Measurements from ENCODE around the gene KATNIP.

The KATNIP gene

GRCh38 chr16:27534256-27534655 is 15.7 kb upstream of the KATNIP start:
- Histone ChIP-seq H3K36me3 (ENCODE audit: control insufficient read depth in 1 of 2, insufficient read depth in 2 of 2, low read length in 2 of 2) (peaks cover 37 to 87% of the 10 kb centered on the region in 2 donors), H3K4me3 (ENCODE audit: low read depth in 1 of 2, low read length in 2 of 2) (no peak overlapping the region), H3K9me3 (ENCODE audit: control insufficient read depth in 1 of 2, low read length in 2 of 2) (no peaks in the 10 kb centered on the region), H3K4me1 (ENCODE audit: control insufficient read depth in 1 of 2, insufficient read depth in 2 of 2, low read length in 2 of 2) (no peaks in the 10 kb centered on the region), H3K9ac (ENCODE audit: low read depth in 1 of 2, low read length in 2 of 2) (no peak overlapping the region), H3K27ac (ENCODE audit: low read depth, low read length) (no peak overlapping the region), H3K27me3 (ENCODE audit: control insufficient read depth in 1 of 2, insufficient read depth in 2 of 2, low read length in 2 of 2) (no peaks in the 10 kb centered on the region)

- no peak overlapping the region for H3K27ac ChIP-seq (ENCODE audit: low read depth, low read length)
- H3K36me3 ChIP-seq (ENCODE audit: control insufficient read depth in 1 of 2, insufficient read depth in 2 of 2, low read length in 2 of 2), result peaks cover 49 to 86% of the 10 kb centered on the region in 2 donors
- no peaks in the 10 kb centered on the region for H3K4me1 ChIP-seq (ENCODE audit: control insufficient read depth in 1 of 2, insufficient read depth in 2 of 2, low read length in 2 of 2)
- no peak overlapping the region for H3K9ac ChIP-seq (ENCODE audit: low read depth in 1 of 2, low read length in 2 of 2)
- no peak overlapping the region for H3K4me3 ChIP-seq (ENCODE audit: low read depth in 1 of 2, low read length in 2 of 2)
- no peaks in the 10 kb centered on the region for H3K27me3 ChIP-seq (ENCODE audit: control insufficient read depth in 1 of 2, insufficient read depth in 2 of 2, low read length in 2 of 2)
- no peaks in the 10 kb centered on the region for H3K9me3 ChIP-seq (ENCODE audit: control insufficient read depth in 1 of 2, low read length in 2 of 2)
Measured at GRCh38 chr16:27538528-27538927, 11.4 kb upstream of the KATNIP start.

GRCh38 chr16:27539120-27539519 is 10.8 kb upstream of the KATNIP start:
- Histone ChIP-seq H3K9ac (ENCODE audit: low read depth in 1 of 2, low read length in 2 of 2) (no peak overlapping the region), H3K27me3 (ENCODE audit: control insufficient read depth in 1 of 2, insufficient read depth in 2 of 2, low read length in 2 of 2) (no peaks in the 10 kb centered on the region), H3K9me3 (ENCODE audit: control insufficient read depth in 1 of 2, low read length in 2 of 2) (no peaks in the 10 kb centered on the region), H3K36me3 (ENCODE audit: control insufficient read depth in 1 of 2, insufficient read depth in 2 of 2, low read length in 2 of 2) (peaks cover 52 to 89% of the 10 kb centered on the region in 2 donors), H3K4me3 (ENCODE audit: low read depth in 1 of 2, low read length in 2 of 2) (no peak overlapping the region), H3K27ac (ENCODE audit: low read depth, low read length) (no peak overlapping the region), H3K4me1 (ENCODE audit: control insufficient read depth in 1 of 2, insufficient read depth in 2 of 2, low read length in 2 of 2) (no peaks in the 10 kb centered on the region)

GRCh38 chr16:27539636-27540035 is 10.3 kb upstream of the KATNIP start:
- H3K36me3 ChIP-seq (ENCODE audit: control insufficient read depth in 1 of 2, insufficient read depth in 2 of 2, low read length in 2 of 2), result peaks cover 52 to 90% of the 10 kb centered on the region in 2 donors
- H3K4me3 ChIP-seq (ENCODE audit: low read depth in 1 of 2, low read length in 2 of 2), result no peak overlapping the region
- H3K27ac ChIP-seq (ENCODE audit: low read depth, low read length), result no peak overlapping the region
- H3K27me3 ChIP-seq (ENCODE audit: control insufficient read depth in 1 of 2, insufficient read depth in 2 of 2, low read length in 2 of 2), result no peaks in the 10 kb centered on the region
- no peaks in the 10 kb centered on the region for H3K9me3 ChIP-seq (ENCODE audit: control insufficient read depth in 1 of 2, low read length in 2 of 2)
- H3K9ac ChIP-seq (ENCODE audit: low read depth in 1 of 2, low read length in 2 of 2), result no peak overlapping the region
- no peaks in the 10 kb centered on the region for H3K4me1 ChIP-seq (ENCODE audit: control insufficient read depth in 1 of 2, insufficient read depth in 2 of 2, low read length in 2 of 2)

GRCh38 chr16:27543801-27544200 is 6.1 kb upstream of the KATNIP start:
- peaks cover 49 to 65% of the 10 kb centered on the region in 2 donors for H3K36me3 ChIP-seq (ENCODE audit: control insufficient read depth in 1 of 2, insufficient read depth in 2 of 2, low read length in 2 of 2)
- H3K27me3 ChIP-seq (ENCODE audit: control insufficient read depth in 1 of 2, insufficient read depth in 2 of 2, low read length in 2 of 2), result no peaks in the 10 kb centered on the region
- no peaks in the 10 kb centered on the region for H3K9me3 ChIP-seq (ENCODE audit: control insufficient read depth in 1 of 2, low read length in 2 of 2)
- peaks cover 11 to 13% of the 10 kb centered on the region in 2 donors for H3K4me1 ChIP-seq (ENCODE audit: control insufficient read depth in 1 of 2, insufficient read depth in 2 of 2, low read length in 2 of 2)
- no peak overlapping the region for H3K9ac ChIP-seq (ENCODE audit: low read depth in 1 of 2, low read length in 2 of 2)
- no peak overlapping the region for H3K4me3 ChIP-seq (ENCODE audit: low read depth in 1 of 2, low read length in 2 of 2)
- no peak overlapping the region for H3K27ac ChIP-seq (ENCODE audit: low read depth, low read length)

GRCh38 chr16:27544671-27545070 is 5.3 kb upstream of the KATNIP start:
- peaks cover 13 to 17% of the 10 kb centered on the region in 2 donors for H3K4me1 ChIP-seq (ENCODE audit: control insufficient read depth in 1 of 2, insufficient read depth in 2 of 2, low read length in 2 of 2)
- no peaks in the 10 kb centered on the region for H3K9me3 ChIP-seq (ENCODE audit: control insufficient read depth in 1 of 2, low read length in 2 of 2)
- H3K36me3 ChIP-seq (ENCODE audit: control insufficient read depth in 1 of 2, insufficient read depth in 2 of 2, low read length in 2 of 2), result peaks cover 40 to 57% of the 10 kb centered on the region in 2 donors
- no peak overlapping the region for H3K27ac ChIP-seq (ENCODE audit: low read depth, low read length)
- H3K27me3 ChIP-seq (ENCODE audit: control insufficient read depth in 1 of 2, insufficient read depth in 2 of 2, low read length in 2 of 2), result no peaks in the 10 kb centered on the region
- H3K9ac ChIP-seq (ENCODE audit: low read depth in 1 of 2, low read length in 2 of 2), result no peak overlapping the region
- H3K4me3 ChIP-seq (ENCODE audit: low read depth in 1 of 2, low read length in 2 of 2), result no peak overlapping the region

GRCh38 chr16:27547134-27547533 is 2.8 kb upstream of the KATNIP start:
- Histone ChIP-seq H3K9ac (ENCODE audit: low read depth in 1 of 2, low read length in 2 of 2) (no peak overlapping the region), H3K36me3 (ENCODE audit: control insufficient read depth in 1 of 2, insufficient read depth in 2 of 2, low read length in 2 of 2) (peaks cover 20 to 32% of the 10 kb centered on the region in 2 donors), H3K4me1 (ENCODE audit: control insufficient read depth in 1 of 2, insufficient read depth in 2 of 2, low read length in 2 of 2) (peaks cover 22 to 24% of the 10 kb centered on the region in 2 donors), H3K4me3 (ENCODE audit: low read depth in 1 of 2, low read length in 2 of 2) (peak overlapping the region in 1 of 2 donors; percentile 11), H3K27me3 (ENCODE audit: control insufficient read depth in 1 of 2, insufficient read depth in 2 of 2, low read length in 2 of 2) (no peaks in the 10 kb centered on the region), H3K27ac (ENCODE audit: low read depth, low read length) (no peak overlapping the region), H3K9me3 (ENCODE audit: control insufficient read depth in 1 of 2, low read length in 2 of 2) (no peaks in the 10 kb centered on the region)

GRCh38 chr16:27547851-27548250 is 2.1 kb upstream of the KATNIP start:
- H3K9me3 ChIP-seq (ENCODE audit: control insufficient read depth in 1 of 2, low read length in 2 of 2), result no peaks in the 10 kb centered on the region
- no peak overlapping the region for H3K4me3 ChIP-seq (ENCODE audit: low read depth in 1 of 2, low read length in 2 of 2)
- H3K27me3 ChIP-seq (ENCODE audit: control insufficient read depth in 1 of 2, insufficient read depth in 2 of 2, low read length in 2 of 2), result no peaks in the 10 kb centered on the region
- peaks cover 22 to 24% of the 10 kb centered on the region in 2 donors for H3K4me1 ChIP-seq (ENCODE audit: control insufficient read depth in 1 of 2, insufficient read depth in 2 of 2, low read length in 2 of 2)
- no peak overlapping the region for H3K9ac ChIP-seq (ENCODE audit: low read depth in 1 of 2, low read length in 2 of 2)
- peaks cover 16 to 25% of the 10 kb centered on the region in 2 donors for H3K36me3 ChIP-seq (ENCODE audit: control insufficient read depth in 1 of 2, insufficient read depth in 2 of 2, low read length in 2 of 2)
- no peak overlapping the region for H3K27ac ChIP-seq (ENCODE audit: low read depth, low read length)

- peaks cover 9 to 10% of the 10 kb centered on the region in 2 donors for H3K36me3 ChIP-seq (ENCODE audit: control insufficient read depth in 1 of 2, insufficient read depth in 2 of 2, low read length in 2 of 2)
- no peak overlapping the region for H3K27ac ChIP-seq (ENCODE audit: low read depth, low read length)
- no peaks in the 10 kb centered on the region for H3K27me3 ChIP-seq (ENCODE audit: control insufficient read depth in 1 of 2, insufficient read depth in 2 of 2, low read length in 2 of 2)
- peak overlapping the region; percentile 61 to 84 for H3K9ac ChIP-seq (ENCODE audit: low read depth in 1 of 2, low read length in 2 of 2)
- peaks cover 22 to 24% of the 10 kb centered on the region in 2 donors for H3K4me1 ChIP-seq (ENCODE audit: control insufficient read depth in 1 of 2, insufficient read depth in 2 of 2, low read length in 2 of 2)
- H3K9me3 ChIP-seq (ENCODE audit: control insufficient read depth in 1 of 2, low read length in 2 of 2), result no peaks in the 10 kb centered on the region
- peak overlapping the region; percentile 87 to 89 for H3K4me3 ChIP-seq (ENCODE audit: low read depth in 1 of 2, low read length in 2 of 2)
Measured at GRCh38 chr16:27549464-27549745, 539 bp upstream of the KATNIP start.

GRCh38 chr16:27550582-27550920 is 607 bp downstream of the KATNIP start:
- Histone ChIP-seq H3K9ac (ENCODE audit: low read depth in 1 of 2, low read length in 2 of 2) (peak overlapping the region; percentile 79 to 90), H3K4me1 (ENCODE audit: control insufficient read depth in 1 of 2, insufficient read depth in 2 of 2, low read length in 2 of 2) (peaks cover 22 to 24% of the 10 kb centered on the region in 2 donors), H3K9me3 (ENCODE audit: control insufficient read depth in 1 of 2, low read length in 2 of 2) (no peaks in the 10 kb centered on the region)

GRCh38 chr16:27551036-27551435 is 1.1 kb downstream of the KATNIP start:
- H3K27ac ChIP-seq (ENCODE audit: low read depth, low read length), result no peak overlapping the region
- H3K9ac ChIP-seq (ENCODE audit: low read depth in 1 of 2, low read length in 2 of 2), result peak overlapping the region in 1 of 2 donors; percentile 79
- no peaks in the 10 kb centered on the region for H3K27me3 ChIP-seq (ENCODE audit: control insufficient read depth in 1 of 2, insufficient read depth in 2 of 2, low read length in 2 of 2)

More at GRCh38 chr16:27550582-27550920, 607 bp downstream of the KATNIP start:
- Histone ChIP-seq H3K27ac (ENCODE audit: low read depth, low read length) (no peak overlapping the region), H3K27me3 (ENCODE audit: control insufficient read depth in 1 of 2, insufficient read depth in 2 of 2, low read length in 2 of 2) (no peaks in the 10 kb centered on the region), H3K36me3 (ENCODE audit: control insufficient read depth in 1 of 2, insufficient read depth in 2 of 2, low read length in 2 of 2) (no peaks in the 10 kb centered on the region), H3K4me3 (ENCODE audit: low read depth in 1 of 2, low read length in 2 of 2) (peak overlapping the region; percentile 89 to 100)

More at GRCh38 chr16:27551036-27551435, 1.1 kb downstream of the KATNIP start:
- Histone ChIP-seq H3K4me3 (ENCODE audit: low read depth in 1 of 2, low read length in 2 of 2) (peak overlapping the region in 1 of 2 donors; percentile 89), H3K4me1 (ENCODE audit: control insufficient read depth in 1 of 2, insufficient read depth in 2 of 2, low read length in 2 of 2) (peaks cover 22 to 24% of the 10 kb centered on the region in 2 donors), H3K36me3 (ENCODE audit: control insufficient read depth in 1 of 2, insufficient read depth in 2 of 2, low read length in 2 of 2) (no peaks in the 10 kb centered on the region), H3K9me3 (ENCODE audit: control insufficient read depth in 1 of 2, low read length in 2 of 2) (no peaks in the 10 kb centered on the region)
